Natural killer cell (primary cell): ENCODE data around the gene ACAP3. TPM values are rescaled to one million over a fixed set of nuclear protein-coding genes. Genes with fewer than 3 reads are reported as not detected.
A peak's percentile ranks its signal among the peaks of the same experiment; 100 is the strongest.
"Not testable (repeated sequence)": the region's sequence is repeated elsewhere in the genome, so short reads cannot be mapped to it uniquely, and the experiment has no call there.

Experiments used
- ATAC-seq, 3 donors: fragments of 150-1000 bp in 2 of 3; fragments of 200-7000 bp in 1 of 3; cut with Tn5 transposase; 1 replicate in 1 of 3; 2 replicates in 2 of 3; pipeline ENCODE4 v1.10.0; 2021; ENCODE audit warnings: mild to moderate bottlenecking in 2 of 3, moderate library complexity in 2 of 3
- DNase-seq, 2 donors: peaks; one replicate each; pipeline versions ENCODE4 v3.0.0 to v3.0.0-alpha.2; 2013 to 2021; ENCODE audit warnings: mixed read lengths in 1 of 2
- H3K27ac ChIP-seq: one replicate; pipeline ENCODE4 v1.5.1; 2013; ENCODE audit warnings: mild to moderate bottlenecking, low read length
- H3K27me3 ChIP-seq: one replicate; pipeline ENCODE4 v1.6.1; 2013; ENCODE audit warnings: low read length; ENCODE audit not compliant: control insufficient read depth, insufficient read depth
- H3K36me3 ChIP-seq: one replicate; pipeline ENCODE4 v1.6.1; 2013; ENCODE audit warnings: low read length; ENCODE audit not compliant: control insufficient read depth, insufficient read depth
- H3K4me1 ChIP-seq: one replicate; pipeline ENCODE4 v1.6.1; 2013; ENCODE audit warnings: low read length; ENCODE audit not compliant: control insufficient read depth, insufficient read depth
- H3K4me3 ChIP-seq: one replicate; pipeline ENCODE4 v1.5.1; 2013; ENCODE audit warnings: low read length
- H3K9me3 ChIP-seq: one replicate; pipeline ENCODE4 v1.6.1; 2013; ENCODE audit warnings: low read length; ENCODE audit not compliant: control insufficient read depth, insufficient read depth
- H3K27ac Mint-ChIP-seq, 2 donors: one replicate each; pipeline ENCODE4 v1.8.0; 2022; ENCODE audit warnings: mild to moderate bottlenecking in 2 of 2, mixed read lengths in 2 of 2, moderate library complexity in 1 of 2
- H3K27me3 Mint-ChIP-seq, 2 donors: one replicate each; pipeline ENCODE4 v1.8.0; 2022; ENCODE audit warnings: low read depth in 2 of 2, mixed read lengths in 2 of 2
- H3K36me3 Mint-ChIP-seq: one replicate; pipeline ENCODE4 v1.8.0; 2022; ENCODE audit warnings: mixed read lengths
- H3K4me1 Mint-ChIP-seq, 2 donors: one replicate each; pipeline ENCODE4 v1.8.0; 2022; ENCODE audit warnings: mixed read lengths in 2 of 2
- H3K4me3 Mint-ChIP-seq: one replicate; pipeline ENCODE4 v1.8.0; 2022; ENCODE audit warnings: mild to moderate bottlenecking, moderate library complexity, mixed read lengths
- H3K9me3 Mint-ChIP-seq, 2 donors: one replicate each; pipeline ENCODE4 v1.8.0; 2022; ENCODE audit warnings: mixed read lengths in 2 of 2
- CTCF ChIP-seq: fragments of 200-600 bp; IDR thresholded peaks from one replicate; pipeline ENCODE4 v1.8.0; 2022; ENCODE audit warnings: antibody characterized with exemption
- WGBS: methylation state at CpG from one replicate; pipeline ENCODE4 v1.1.7; 2013; ENCODE audit warnings: missing lambda C conversion rate; ENCODE audit not compliant: insufficient coverage; 5-methylcytosine and 5-hydroxymethylcytosine counted together
- intact Hi-C: fragments of 100-400 bp; cut with micrococcal nuclease; formaldehyde crosslinking; loops from one replicate; pipeline ENCODE4 v1.14.2; 2022
- total RNA-seq, 4 donors: library from RNA; stranded (reverse); fragments of 120-200 nt in 1 of 4; gene quantifications; one replicate each; pipeline versions ENCODE4 v1.2.3 to v1.2.4, GENCODE V29; 2013 to 2022

ACAP3 gene
- total RNA-seq, 3 donors from 2014 or later (not counting 1 experiment from before 2014, with no cell fraction given): 56.1 to 59.7 (median 59.0) TPM

GRCh38 chr1:1318131-1318652 lies 10.5 kb upstream of the ACAP3 start:
- Histone ChIP-seq H3K9me3 (no peaks in the 10 kb centered on the region), H3K4me3 (no peak overlapping the region), H3K27me3 (no peaks in the 10 kb centered on the region), H3K27ac (no peak overlapping the region), H3K36me3 (peaks cover 33% of the 10 kb centered on the region), H3K4me1 (peaks cover 15% of the 10 kb centered on the region)
- Mint-ChIP-seq H3K27me3 (no peaks in the 10 kb centered on the region), H3K4me1 (peaks cover 14 to 42% of the 10 kb centered on the region in 2 donors), H3K27ac (no peak overlapping the region), H3K4me3 (no peak overlapping the region), H3K9me3 (no peaks in the 10 kb centered on the region), H3K36me3 (no peaks in the 10 kb centered on the region)
- no peak for TF ChIP-seq CTCF
- DNase-seq (no peak), ATAC-seq (no peak)
- WGBS: 97% methylated on average over 9 of the region's 9 CpGs
- intact Hi-C loops: no loop called here

GRCh38 chr1:1317420-1317819 lies 9.7 kb upstream of the ACAP3 start:
- no peak overlapping the region for H3K4me3 Mint-ChIP-seq
- no peak for TF ChIP-seq CTCF

GRCh38 chr1:1316199-1316598 lies 8.5 kb upstream of the ACAP3 start:
- peaks cover 44% of the 10 kb centered on the region for H3K36me3 ChIP-seq
- DNase-seq, H3K4me3 ChIP-seq, H3K9me3 Mint-ChIP-seq, H3K27ac ChIP-seq, intact Hi-C loops, H3K9me3 ChIP-seq, H3K36me3 Mint-ChIP-seq, H3K27me3 ChIP-seq, H3K4me3 Mint-ChIP-seq, ATAC-seq, H3K27me3 Mint-ChIP-seq, H3K4me1 ChIP-seq: not testable (repeated sequence)
- peak overlapping the region in 1 of 2 donors; percentile 58 for H3K27ac Mint-ChIP-seq
- peaks cover 0 to 30% of the 10 kb centered on the region in 2 donors for H3K4me1 Mint-ChIP-seq
- 93% methylated on average over 8 of the region's 8 CpGs for WGBS

More at GRCh38 chr1:1317420-1317819, 9.7 kb upstream of the ACAP3 start:
- intact Hi-C loops: no loop called here
- no peak overlapping the region for H3K4me3 ChIP-seq
- peaks cover 6 to 36% of the 10 kb centered on the region in 2 donors for H3K4me1 Mint-ChIP-seq
- no peaks in the 10 kb centered on the region for H3K9me3 ChIP-seq
- ATAC-seq: no peak
- H3K27me3 ChIP-seq: no peaks in the 10 kb centered on the region
- H3K36me3 Mint-ChIP-seq: no peaks in the 10 kb centered on the region
- H3K4me1 ChIP-seq: peaks cover 9% of the 10 kb centered on the region
- H3K27ac ChIP-seq: no peak overlapping the region
- no peak overlapping the region for H3K27ac Mint-ChIP-seq
- DNase-seq: no peak
- H3K9me3 Mint-ChIP-seq: no peaks in the 10 kb centered on the region
- no peaks in the 10 kb centered on the region for H3K27me3 Mint-ChIP-seq
- 95% methylated on average over 6 of the region's 6 CpGs for WGBS
- H3K36me3 ChIP-seq: peaks cover 40% of the 10 kb centered on the region

GRCh38 chr1:1315435-1315954 lies 7.8 kb upstream of the ACAP3 start:
- no peak for TF ChIP-seq CTCF
- H3K27ac Mint-ChIP-seq: peak overlapping the region in 1 of 2 donors; percentile 58
- H3K4me1 Mint-ChIP-seq: peaks cover 0 to 30% of the 10 kb centered on the region in 2 donors
- no peak overlapping the region for H3K27ac ChIP-seq
- no peak overlapping the region for H3K4me3 Mint-ChIP-seq
- peak in 1 of 3 donors; percentile 54 for ATAC-seq
- H3K36me3 Mint-ChIP-seq: no peaks in the 10 kb centered on the region
- no peaks in the 10 kb centered on the region for H3K27me3 ChIP-seq
- WGBS: 93% methylated on average over 11 of the region's 26 CpGs
- no peaks in the 10 kb centered on the region for H3K4me1 ChIP-seq
- no peak for DNase-seq
- intact Hi-C loops: no loop called here
- H3K4me3 ChIP-seq: no peak overlapping the region
- no peaks in the 10 kb centered on the region for H3K9me3 Mint-ChIP-seq
- no peaks in the 10 kb centered on the region for H3K27me3 Mint-ChIP-seq
- H3K9me3 ChIP-seq: no peaks in the 10 kb centered on the region
- peaks cover 41% of the 10 kb centered on the region for H3K36me3 ChIP-seq
